TTC549 (cell line): ENCODE data around the gene DNAJC17.

Experiments
- FAIRE-seq: peaks from 2 replicates; lab custom pipeline; 2012; peaks lifted over from hg19 to GRCh38; lab: Jason Lieb, UNC

The DNAJC17 gene

DNA sequence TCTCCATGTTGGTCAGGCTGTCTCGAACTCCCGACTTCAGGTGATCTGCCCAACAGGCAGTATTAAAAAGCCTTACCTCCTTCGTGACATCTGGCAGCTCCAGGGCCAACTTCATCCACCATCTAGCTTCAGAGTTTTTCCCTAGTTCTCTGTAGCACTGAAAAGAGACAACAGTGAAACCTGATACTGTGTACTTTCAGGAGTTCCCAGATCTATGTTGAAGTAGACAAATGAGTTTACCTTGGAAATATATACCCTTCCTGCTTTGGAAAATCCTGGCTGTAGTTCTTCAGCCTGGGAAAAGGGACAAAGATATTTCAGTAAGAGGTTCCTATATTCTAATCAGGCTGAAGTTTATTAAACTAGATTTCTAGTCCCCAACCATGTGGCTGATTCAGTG lies 70.2 kb downstream of the DNAJC17 start:
- FAIRE-seq, result no peak

DNA sequence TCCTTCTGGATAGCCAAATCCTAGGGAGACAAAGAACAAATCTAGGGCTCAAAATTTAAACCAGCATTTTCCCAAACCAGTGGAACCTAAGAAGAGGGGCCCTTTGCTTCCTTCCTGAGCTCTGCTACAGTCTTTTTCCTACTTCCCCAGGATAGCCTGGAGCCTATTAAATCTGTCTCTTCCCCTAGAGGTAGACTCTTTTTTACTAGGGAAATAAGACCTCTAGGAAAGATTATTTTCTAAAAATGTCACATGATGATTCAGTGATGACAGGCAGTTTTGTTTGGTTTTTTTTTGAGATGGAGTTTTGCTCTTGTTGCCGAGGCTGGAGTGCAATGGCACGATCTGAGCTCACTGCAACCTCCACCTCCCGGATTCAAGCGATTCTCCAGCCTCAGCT lies 70.7 kb downstream of the DNAJC17 start:
- no peak for FAIRE-seq

GRCh38 chr15:40731034-40731433 lies 76.2 kb downstream of the DNAJC17 start:
- FAIRE-seq, result no peak

DNA sequence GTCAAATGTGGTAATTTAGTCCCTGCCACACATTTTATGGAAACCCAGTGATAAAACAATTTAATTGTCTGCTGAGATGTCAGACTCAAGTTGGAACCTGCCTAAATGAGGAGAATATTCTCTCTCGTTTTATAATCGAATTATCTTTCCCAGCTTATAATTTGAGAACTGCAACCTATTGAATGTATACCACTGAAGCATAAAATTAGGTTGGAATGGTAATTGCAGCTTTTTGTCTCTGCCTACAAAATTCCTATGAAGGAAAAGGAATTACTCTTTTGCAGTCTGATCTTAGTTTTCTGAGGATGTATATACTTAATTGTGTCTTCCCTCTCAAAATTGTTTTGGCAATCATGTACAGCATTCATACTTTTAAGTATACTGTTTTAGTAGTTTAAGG lies 83.4 kb downstream of the DNAJC17 start:
- no peak for FAIRE-seq

DNA sequence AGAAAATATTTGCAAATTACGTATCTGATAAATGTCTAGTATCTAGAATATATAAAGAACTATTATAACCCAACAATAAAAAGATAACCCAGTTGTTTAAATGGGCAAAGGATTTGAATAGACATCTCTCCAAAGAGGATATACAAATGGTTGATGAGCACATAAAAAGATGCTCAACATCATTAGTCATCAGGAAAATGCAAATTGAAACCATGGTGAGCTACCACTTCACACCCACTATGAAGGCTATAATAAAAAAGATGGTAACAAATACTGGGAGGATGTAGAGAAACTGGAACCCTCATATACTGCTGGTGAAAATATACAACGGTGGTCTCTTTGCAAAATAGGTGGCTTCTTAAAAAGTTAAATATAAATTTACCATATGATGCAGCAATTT lies 84.3 kb downstream of the DNAJC17 start:
- no peak for FAIRE-seq

DNA sequence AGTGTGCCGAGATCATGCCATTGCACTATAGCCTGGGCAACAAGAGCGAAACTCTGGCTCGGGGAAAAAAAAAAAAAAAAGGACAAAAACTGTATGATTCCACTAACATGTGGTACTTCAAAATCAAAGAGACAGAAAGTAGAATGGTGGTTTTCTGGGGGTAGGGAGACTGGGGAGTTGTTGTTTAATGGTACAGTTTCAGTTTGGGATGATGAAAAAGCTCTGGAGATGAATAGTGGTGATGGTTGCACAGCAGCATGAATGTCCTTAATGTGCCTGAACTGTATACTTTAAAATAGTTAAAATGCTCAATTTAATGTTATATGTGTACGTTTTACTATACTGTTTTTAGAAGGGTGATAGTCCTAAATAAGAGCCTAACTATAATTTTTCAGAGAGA lies 84.9 kb downstream of the DNAJC17 start:
- FAIRE-seq, result no peak

- FAIRE-seq, result no peak
Measured at GRCh38 chr15:40721701-40722100, 85.6 kb downstream of the DNAJC17 start.

DNA sequence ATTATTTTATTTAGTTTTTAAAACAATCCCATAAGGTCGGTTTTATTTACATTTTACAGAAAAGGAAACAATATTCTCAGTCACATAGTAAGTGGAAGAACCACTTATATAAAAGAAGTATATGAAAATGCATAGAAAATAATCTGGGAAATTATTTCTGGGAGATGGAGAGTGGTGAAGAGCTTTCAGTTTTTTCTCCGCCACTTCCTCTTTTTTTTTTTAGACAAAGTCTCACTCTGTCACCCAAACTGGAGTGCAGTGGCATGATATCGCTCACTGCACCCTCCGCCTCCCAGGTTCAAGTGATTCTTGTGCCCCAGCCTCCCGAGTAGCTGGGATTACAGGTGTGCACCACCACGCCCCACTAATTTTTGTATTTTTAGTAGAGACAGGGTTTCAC lies 91.1 kb downstream of the DNAJC17 start:
- no peak for FAIRE-seq
